H1 (cell line): ENCODE measurements around the gene MARS1. TPM values are rescaled to one million over a fixed set of nuclear protein-coding genes. Genes with fewer than 3 reads are reported as not detected.

Source experiments
- KDM4A ChIP-seq: IDR thresholded peaks from one replicate; pipeline ENCODE4 v1.7.1; 2012; ENCODE audit warnings: low read depth, mild to moderate bottlenecking, moderate library complexity, low read length, inconsistent platforms; ENCODE audit not compliant: severe bottlenecking
- MAFK ChIP-seq: IDR thresholded peaks from 2 replicates; pipeline ENCODE4 v1.6.1; 2012; ENCODE audit warnings: low read depth, mild to moderate bottlenecking, improper control_type of control experiment, low read length
- NRF1 ChIP-seq: IDR thresholded peaks from 2 replicates; pipeline ENCODE4 v1.6.1; 2011; ENCODE audit warnings: mild to moderate bottlenecking, low read depth, low read length, improper control_type of control experiment
- TAF1 ChIP-seq: IDR thresholded peaks from 2 replicates; pipeline ENCODE4 v1.6.1; 2011; ENCODE audit warnings: mild to moderate bottlenecking, low read depth, low read length
- ZNF274 ChIP-seq: IDR thresholded peaks from 2 replicates; pipeline ENCODE4 v1.7.0; 2012; ENCODE audit warnings: low read length, borderline replicate concordance; ENCODE audit errors: extremely low read depth
- polyA plus RNA-seq, 7 experiments: library from polyadenylated mRNA; depleted of rRNA in 3 of 7; stranded (reverse) in 5 of 7; unstranded in 2 of 7; fragments of >200 nt in 5 of 7; fragments of 200-250 nt in 2 of 7; gene quantifications; 1 replicate in 5 of 7; 2 replicates in 1 of 7; 4 replicates in 1 of 7; pipeline versions ENCODE4 v1.2.1 to v1.2.3, GENCODE V29; 2011 to 2013; ENCODE audit warnings: missing spikeins in 2 of 7, mixed read lengths in 2 of 7
- total RNA-seq: library from RNA; stranded (reverse); fragmentation: NEBNext Ultra II Directional; extraction: Animal tissue kit (Norgen Biotek cat#: 25700); gene quantifications from 2 replicates; pipeline ENCODE4 v1.2.1, GENCODE V29; 2021
- TF ChIP-seq, protein P1 (sequence below): IDR thresholded peaks from 2 replicates; pipeline ENCODE4 v1.6.1; 2011; ENCODE audit warnings: low read depth, mild to moderate bottlenecking, low read length; ENCODE audit not compliant: insufficient read depth
- TF ChIP-seq, protein P2 (sequence below): fragments of 300-600 bp; sonication (generic); IDR thresholded peaks from 2 replicates; pipeline ENCODE4 v1.7.1; 2012; ENCODE audit warnings: low read length, moderate library complexity, mild to moderate bottlenecking, inconsistent platforms; ENCODE audit not compliant: insufficient replicate concordance
- TF ChIP-seq, protein P3 (sequence below): IDR thresholded peaks from 2 replicates; pipeline ENCODE4 v1.6.1; 2012; ENCODE audit warnings: low read length, inconsistent platforms

Gene MARS1
- total and polyA plus RNA-seq, 2 of the 8 experiments (the other 6 are each of a cell fraction or from before 2014, with no cell fraction given): 194 to 407 TPM

DNA sequence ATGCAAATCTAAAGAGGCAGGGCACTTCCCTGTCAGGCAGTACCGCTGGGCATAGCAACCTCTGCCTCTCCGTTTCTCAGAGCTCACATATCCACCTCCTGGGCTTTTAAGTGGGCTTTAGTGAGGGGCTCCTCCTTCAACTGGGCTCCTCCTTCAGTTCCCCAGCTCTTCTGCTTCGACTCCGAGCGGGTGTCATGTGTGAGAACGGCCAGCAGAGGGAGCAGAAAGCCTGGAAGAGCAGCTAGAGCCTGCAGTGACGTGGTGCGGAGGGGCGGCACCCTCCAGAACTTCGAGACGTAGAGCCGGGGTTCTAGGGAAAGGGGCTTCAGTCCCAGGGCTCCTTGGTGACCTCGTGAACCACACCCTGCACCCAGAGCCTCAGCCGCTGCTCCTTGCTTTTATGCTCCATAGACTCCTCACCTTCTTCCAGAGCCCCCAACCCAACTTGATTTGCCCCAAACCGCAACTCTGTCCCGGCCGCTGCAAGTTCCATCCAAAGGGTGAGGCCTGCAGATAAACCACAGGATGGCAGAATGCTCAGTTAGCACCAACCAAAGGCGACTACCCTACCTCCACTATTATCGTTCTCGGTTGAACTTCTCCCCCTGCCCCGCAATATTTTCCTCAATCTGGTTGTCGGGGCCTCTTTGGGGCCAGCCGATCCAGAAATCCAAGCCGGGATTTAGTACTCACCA, 28.7 kb upstream of the MARS1 start (continued):
- TF ChIP-seq, protein P1, sequence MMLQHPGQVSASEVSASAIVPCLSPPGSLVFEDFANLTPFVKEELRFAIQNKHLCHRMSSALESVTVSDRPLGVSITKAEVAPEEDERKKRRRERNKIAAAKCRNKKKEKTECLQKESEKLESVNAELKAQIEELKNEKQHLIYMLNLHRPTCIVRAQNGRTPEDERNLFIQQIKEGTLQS: no peak
- TF ChIP-seq TAF1 (peak; percentile 61; the same call in 1 of the 2 replicates), KDM4A (no peak), ZNF274 (no peak), NRF1 (no peak), MAFK (no peak)
- TF ChIP-seq, protein P2, sequence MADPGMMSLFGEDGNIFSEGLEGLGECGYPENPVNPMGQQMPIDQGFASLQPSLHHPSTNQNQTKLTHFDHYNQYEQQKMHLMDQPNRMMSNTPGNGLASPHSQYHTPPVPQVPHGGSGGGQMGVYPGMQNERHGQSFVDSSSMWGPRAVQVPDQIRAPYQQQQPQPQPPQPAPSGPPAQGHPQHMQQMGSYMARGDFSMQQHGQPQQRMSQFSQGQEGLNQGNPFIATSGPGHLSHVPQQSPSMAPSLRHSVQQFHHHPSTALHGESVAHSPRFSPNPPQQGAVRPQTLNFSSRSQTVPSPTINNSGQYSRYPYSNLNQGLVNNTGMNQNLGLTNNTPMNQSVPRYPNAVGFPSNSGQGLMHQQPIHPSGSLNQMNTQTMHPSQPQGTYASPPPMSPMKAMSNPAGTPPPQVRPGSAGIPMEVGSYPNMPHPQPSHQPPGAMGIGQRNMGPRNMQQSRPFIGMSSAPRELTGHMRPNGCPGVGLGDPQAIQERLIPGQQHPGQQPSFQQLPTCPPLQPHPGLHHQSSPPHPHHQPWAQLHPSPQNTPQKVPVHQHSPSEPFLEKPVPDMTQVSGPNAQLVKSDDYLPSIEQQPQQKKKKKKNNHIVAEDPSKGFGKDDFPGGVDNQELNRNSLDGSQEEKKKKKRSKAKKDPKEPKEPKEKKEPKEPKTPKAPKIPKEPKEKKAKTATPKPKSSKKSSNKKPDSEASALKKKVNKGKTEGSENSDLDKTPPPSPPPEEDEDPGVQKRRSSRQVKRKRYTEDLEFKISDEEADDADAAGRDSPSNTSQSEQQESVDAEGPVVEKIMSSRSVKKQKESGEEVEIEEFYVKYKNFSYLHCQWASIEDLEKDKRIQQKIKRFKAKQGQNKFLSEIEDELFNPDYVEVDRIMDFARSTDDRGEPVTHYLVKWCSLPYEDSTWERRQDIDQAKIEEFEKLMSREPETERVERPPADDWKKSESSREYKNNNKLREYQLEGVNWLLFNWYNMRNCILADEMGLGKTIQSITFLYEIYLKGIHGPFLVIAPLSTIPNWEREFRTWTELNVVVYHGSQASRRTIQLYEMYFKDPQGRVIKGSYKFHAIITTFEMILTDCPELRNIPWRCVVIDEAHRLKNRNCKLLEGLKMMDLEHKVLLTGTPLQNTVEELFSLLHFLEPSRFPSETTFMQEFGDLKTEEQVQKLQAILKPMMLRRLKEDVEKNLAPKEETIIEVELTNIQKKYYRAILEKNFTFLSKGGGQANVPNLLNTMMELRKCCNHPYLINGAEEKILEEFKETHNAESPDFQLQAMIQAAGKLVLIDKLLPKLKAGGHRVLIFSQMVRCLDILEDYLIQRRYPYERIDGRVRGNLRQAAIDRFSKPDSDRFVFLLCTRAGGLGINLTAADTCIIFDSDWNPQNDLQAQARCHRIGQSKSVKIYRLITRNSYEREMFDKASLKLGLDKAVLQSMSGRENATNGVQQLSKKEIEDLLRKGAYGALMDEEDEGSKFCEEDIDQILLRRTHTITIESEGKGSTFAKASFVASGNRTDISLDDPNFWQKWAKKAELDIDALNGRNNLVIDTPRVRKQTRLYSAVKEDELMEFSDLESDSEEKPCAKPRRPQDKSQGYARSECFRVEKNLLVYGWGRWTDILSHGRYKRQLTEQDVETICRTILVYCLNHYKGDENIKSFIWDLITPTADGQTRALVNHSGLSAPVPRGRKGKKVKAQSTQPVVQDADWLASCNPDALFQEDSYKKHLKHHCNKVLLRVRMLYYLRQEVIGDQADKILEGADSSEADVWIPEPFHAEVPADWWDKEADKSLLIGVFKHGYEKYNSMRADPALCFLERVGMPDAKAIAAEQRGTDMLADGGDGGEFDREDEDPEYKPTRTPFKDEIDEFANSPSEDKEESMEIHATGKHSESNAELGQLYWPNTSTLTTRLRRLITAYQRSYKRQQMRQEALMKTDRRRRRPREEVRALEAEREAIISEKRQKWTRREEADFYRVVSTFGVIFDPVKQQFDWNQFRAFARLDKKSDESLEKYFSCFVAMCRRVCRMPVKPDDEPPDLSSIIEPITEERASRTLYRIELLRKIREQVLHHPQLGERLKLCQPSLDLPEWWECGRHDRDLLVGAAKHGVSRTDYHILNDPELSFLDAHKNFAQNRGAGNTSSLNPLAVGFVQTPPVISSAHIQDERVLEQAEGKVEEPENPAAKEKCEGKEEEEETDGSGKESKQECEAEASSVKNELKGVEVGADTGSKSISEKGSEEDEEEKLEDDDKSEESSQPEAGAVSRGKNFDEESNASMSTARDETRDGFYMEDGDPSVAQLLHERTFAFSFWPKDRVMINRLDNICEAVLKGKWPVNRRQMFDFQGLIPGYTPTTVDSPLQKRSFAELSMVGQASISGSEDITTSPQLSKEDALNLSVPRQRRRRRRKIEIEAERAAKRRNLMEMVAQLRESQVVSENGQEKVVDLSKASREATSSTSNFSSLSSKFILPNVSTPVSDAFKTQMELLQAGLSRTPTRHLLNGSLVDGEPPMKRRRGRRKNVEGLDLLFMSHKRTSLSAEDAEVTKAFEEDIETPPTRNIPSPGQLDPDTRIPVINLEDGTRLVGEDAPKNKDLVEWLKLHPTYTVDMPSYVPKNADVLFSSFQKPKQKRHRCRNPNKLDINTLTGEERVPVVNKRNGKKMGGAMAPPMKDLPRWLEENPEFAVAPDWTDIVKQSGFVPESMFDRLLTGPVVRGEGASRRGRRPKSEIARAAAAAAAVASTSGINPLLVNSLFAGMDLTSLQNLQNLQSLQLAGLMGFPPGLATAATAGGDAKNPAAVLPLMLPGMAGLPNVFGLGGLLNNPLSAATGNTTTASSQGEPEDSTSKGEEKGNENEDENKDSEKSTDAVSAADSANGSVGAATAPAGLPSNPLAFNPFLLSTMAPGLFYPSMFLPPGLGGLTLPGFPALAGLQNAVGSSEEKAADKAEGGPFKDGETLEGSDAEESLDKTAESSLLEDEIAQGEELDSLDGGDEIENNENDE: no peak
- TF ChIP-seq, protein P3, sequence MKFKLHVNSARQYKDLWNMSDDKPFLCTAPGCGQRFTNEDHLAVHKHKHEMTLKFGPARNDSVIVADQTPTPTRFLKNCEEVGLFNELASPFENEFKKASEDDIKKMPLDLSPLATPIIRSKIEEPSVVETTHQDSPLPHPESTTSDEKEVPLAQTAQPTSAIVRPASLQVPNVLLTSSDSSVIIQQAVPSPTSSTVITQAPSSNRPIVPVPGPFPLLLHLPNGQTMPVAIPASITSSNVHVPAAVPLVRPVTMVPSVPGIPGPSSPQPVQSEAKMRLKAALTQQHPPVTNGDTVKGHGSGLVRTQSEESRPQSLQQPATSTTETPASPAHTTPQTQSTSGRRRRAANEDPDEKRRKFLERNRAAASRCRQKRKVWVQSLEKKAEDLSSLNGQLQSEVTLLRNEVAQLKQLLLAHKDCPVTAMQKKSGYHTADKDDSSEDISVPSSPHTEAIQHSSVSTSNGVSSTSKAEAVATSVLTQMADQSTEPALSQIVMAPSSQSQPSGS: peak; percentile 75; the same call in 1 of the 2 replicates
